Panc1 (cell line): ENCODE measurements around the gene OAS3.

Experiments used
- POLR2AphosphoS5 ChIP-seq: IDR thresholded peaks from 2 replicates; pipeline ENCODE4 v1.6.1; 2012; ENCODE audit warnings: mild to moderate bottlenecking, low read depth, low read length, moderate library complexity
- TF ChIP-seq, protein P1 (sequence below): fragments of 450-650 bp; IDR thresholded peaks from 2 replicates; pipeline ENCODE4 v1.5.1; 2017; ENCODE audit warnings: mild to moderate bottlenecking
- TF ChIP-seq, protein P2 (sequence below), 2 experiments: IDR thresholded peaks; 2 replicates each; pipeline ENCODE4 v1.6.1; 2011 to 2012; ENCODE audit warnings: low read depth in 2 of 2, control low read depth in 1 of 2, low read length in 1 of 2, mild to moderate bottlenecking in 1 of 2, moderate library complexity in 1 of 2; ENCODE audit not compliant: insufficient read depth in 1 of 2

DNA sequence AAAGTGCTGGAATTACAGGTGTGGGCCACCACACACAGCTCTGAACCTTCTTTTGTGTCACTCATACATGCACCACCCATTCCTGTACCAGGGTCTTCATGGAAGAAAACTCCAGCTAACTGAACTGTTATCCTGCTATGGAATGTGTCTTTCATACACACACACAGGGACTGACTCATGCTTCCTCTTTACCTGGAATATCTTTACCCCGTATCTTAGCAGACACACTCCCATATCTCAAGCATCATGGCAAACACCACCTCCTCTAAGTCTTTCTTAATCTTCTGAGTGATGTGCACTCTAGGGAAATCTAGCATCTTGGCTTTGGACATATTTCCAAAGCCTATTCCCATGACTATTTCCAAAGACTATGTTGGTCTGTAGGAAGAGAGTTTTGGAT is 83.2 kb downstream of the OAS3 start:
- TF ChIP-seq, protein P1, sequence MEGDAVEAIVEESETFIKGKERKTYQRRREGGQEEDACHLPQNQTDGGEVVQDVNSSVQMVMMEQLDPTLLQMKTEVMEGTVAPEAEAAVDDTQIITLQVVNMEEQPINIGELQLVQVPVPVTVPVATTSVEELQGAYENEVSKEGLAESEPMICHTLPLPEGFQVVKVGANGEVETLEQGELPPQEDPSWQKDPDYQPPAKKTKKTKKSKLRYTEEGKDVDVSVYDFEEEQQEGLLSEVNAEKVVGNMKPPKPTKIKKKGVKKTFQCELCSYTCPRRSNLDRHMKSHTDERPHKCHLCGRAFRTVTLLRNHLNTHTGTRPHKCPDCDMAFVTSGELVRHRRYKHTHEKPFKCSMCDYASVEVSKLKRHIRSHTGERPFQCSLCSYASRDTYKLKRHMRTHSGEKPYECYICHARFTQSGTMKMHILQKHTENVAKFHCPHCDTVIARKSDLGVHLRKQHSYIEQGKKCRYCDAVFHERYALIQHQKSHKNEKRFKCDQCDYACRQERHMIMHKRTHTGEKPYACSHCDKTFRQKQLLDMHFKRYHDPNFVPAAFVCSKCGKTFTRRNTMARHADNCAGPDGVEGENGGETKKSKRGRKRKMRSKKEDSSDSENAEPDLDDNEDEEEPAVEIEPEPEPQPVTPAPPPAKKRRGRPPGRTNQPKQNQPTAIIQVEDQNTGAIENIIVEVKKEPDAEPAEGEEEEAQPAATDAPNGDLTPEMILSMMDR = no peak
- TF ChIP-seq, protein P2, sequence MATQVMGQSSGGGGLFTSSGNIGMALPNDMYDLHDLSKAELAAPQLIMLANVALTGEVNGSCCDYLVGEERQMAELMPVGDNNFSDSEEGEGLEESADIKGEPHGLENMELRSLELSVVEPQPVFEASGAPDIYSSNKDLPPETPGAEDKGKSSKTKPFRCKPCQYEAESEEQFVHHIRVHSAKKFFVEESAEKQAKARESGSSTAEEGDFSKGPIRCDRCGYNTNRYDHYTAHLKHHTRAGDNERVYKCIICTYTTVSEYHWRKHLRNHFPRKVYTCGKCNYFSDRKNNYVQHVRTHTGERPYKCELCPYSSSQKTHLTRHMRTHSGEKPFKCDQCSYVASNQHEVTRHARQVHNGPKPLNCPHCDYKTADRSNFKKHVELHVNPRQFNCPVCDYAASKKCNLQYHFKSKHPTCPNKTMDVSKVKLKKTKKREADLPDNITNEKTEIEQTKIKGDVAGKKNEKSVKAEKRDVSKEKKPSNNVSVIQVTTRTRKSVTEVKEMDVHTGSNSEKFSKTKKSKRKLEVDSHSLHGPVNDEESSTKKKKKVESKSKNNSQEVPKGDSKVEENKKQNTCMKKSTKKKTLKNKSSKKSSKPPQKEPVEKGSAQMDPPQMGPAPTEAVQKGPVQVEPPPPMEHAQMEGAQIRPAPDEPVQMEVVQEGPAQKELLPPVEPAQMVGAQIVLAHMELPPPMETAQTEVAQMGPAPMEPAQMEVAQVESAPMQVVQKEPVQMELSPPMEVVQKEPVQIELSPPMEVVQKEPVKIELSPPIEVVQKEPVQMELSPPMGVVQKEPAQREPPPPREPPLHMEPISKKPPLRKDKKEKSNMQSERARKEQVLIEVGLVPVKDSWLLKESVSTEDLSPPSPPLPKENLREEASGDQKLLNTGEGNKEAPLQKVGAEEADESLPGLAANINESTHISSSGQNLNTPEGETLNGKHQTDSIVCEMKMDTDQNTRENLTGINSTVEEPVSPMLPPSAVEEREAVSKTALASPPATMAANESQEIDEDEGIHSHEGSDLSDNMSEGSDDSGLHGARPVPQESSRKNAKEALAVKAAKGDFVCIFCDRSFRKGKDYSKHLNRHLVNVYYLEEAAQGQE (IDR thresholded peaks at IDR 0.05; ENCODE audit: insufficient read depth in 1 of 2, low read depth in 2 of 2, low read length in 1 of 2) = no peak
- no peak for TF ChIP-seq POLR2AphosphoS5
